Muscle layer of duodenum (tissue), 2 donors: ENCODE measurements around the gene FOS.
A peak's percentile ranks its signal among the peaks of the same experiment; 100 is the strongest.
"Not testable (repeated sequence)": the region's sequence is repeated elsewhere in the genome, so short reads cannot be mapped to it uniquely, and the experiment has no call there.

Experiments used
- H3K27ac ChIP-seq: one replicate; pipeline ENCODE4 v1.7.0; 2013; ENCODE audit warnings: mild to moderate bottlenecking, low read length
- H3K27me3 ChIP-seq: one replicate; pipeline ENCODE4 v1.7.0; 2013; ENCODE audit warnings: low read depth, mild to moderate bottlenecking, control low read depth, low read length
- H3K36me3 ChIP-seq, 2 donors: one replicate each; pipeline ENCODE4 v1.7.0; 2013; ENCODE audit warnings: low read length in 2 of 2, control low read depth in 1 of 2, mild to moderate bottlenecking in 1 of 2; ENCODE audit not compliant: insufficient read depth in 2 of 2, control insufficient read depth in 1 of 2
- H3K4me1 ChIP-seq, 2 donors: one replicate each; pipeline ENCODE4 v1.7.0; 2013; ENCODE audit warnings: low read length in 2 of 2, mild to moderate bottlenecking in 2 of 2, control low read depth in 1 of 2, moderate library complexity in 1 of 2; ENCODE audit not compliant: insufficient read depth in 2 of 2, control insufficient read depth in 1 of 2
- H3K4me3 ChIP-seq, 2 donors: one replicate each; pipeline ENCODE4 v1.7.0; 2013; ENCODE audit warnings: low read length in 2 of 2, low read depth in 1 of 2, mild to moderate bottlenecking in 1 of 2
- H3K9me3 ChIP-seq, 2 donors: one replicate each; pipeline ENCODE4 v1.7.0; 2013; ENCODE audit warnings: low read length in 2 of 2, control low read depth in 1 of 2, mild to moderate bottlenecking in 1 of 2; ENCODE audit not compliant: control insufficient read depth in 1 of 2
- donor health status: healthy.

FOS gene

GRCh38 chr14:75298187-75298965 is 19.7 kb downstream of the FOS start:
- no peaks in the 10 kb centered on the region for H3K9me3 ChIP-seq
- peaks cover 0 to 12% of the 10 kb centered on the region in 2 donors for H3K36me3 ChIP-seq
- H3K4me1 ChIP-seq: peaks cover 7 to 14% of the 10 kb centered on the region in 2 donors
- H3K4me3 ChIP-seq: no peak overlapping the region
- H3K27ac ChIP-seq: peak overlapping the region; percentile 82
- H3K27me3 ChIP-seq: no peaks in the 10 kb centered on the region

- Histone ChIP-seq H3K4me3 (no peak overlapping the region), H3K27me3 (no peaks in the 10 kb centered on the region), H3K27ac (peak overlapping the region; percentile 82), H3K9me3 (no peaks in the 10 kb centered on the region), H3K36me3 (peaks cover 0 to 12% of the 10 kb centered on the region in 2 donors), H3K4me1 (peaks cover 7 to 14% of the 10 kb centered on the region in 2 donors)
Observed at GRCh38 chr14:75299059-75299458, 20.4 kb downstream of the FOS start.

DNA sequence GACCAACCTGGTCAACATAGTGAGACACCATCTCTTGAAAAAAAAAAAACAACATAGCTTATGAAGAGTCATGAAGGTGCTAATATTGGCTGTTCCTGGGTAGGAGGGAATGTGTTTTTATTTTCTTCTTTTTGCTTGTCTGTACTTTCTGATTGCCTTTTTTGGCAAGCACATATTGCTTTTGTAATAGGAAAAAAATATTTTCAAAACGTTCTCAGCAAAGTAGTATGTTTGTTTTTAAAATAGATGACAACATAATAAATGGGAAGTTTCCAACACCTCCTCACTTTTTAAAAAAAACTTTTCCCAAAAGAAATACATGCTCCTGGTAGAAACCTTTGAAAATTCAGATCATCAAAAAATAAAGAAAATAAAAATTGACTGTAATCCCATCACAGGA is 20.9 kb downstream of the FOS start:
- Histone ChIP-seq H3K27ac (peak overlapping the region; percentile 82), H3K36me3 (peaks cover 0 to 9% of the 10 kb centered on the region in 2 donors), H3K4me1 (peaks cover 6 to 14% of the 10 kb centered on the region in 2 donors), H3K4me3 (no peak overlapping the region), H3K9me3 (no peaks in the 10 kb centered on the region), H3K27me3 (no peaks in the 10 kb centered on the region)

DNA sequence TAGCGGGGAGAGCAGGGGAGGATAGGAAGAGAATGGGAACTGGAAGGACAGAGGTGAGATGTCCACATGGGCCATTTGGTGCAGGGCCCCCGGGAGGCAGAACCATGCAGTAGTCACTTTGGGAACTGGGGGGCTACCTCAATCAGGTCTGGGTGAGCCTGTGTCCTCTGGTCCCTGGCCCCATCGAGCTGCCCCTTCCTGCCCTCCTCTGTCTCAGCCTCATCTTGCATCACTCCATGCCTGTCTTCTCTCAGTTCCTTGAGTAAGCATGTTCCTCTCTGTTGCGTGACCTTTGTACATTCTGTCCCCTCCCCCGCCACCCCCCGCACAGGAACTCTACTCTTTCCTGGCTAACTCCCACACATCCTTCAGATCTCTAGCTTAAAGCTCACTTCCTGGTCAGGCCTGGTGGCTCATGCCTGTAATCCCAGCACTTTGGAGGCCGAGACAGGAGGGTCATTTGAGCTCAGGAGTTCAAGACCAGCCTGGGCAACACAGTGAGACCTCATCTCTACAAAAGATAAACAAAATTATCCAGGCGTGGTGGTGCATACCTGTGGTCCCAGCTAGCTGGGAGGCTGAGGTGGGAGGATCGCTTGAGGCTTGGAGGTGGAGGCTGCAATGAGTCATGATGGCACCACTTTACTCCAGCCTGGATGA is 23.2 kb downstream of the FOS start:
- Histone ChIP-seq H3K36me3 (no peaks in the 10 kb centered on the region), H3K27me3 (no peaks in the 10 kb centered on the region), H3K4me3 (no peak overlapping the region)

GRCh38 chr14:75303381-75303789 is 24.8 kb downstream of the FOS start:
- no peaks in the 10 kb centered on the region for H3K27me3 ChIP-seq
- H3K9me3 ChIP-seq: no peaks in the 10 kb centered on the region
- no peak overlapping the region for H3K4me3 ChIP-seq
- H3K4me1 ChIP-seq: peaks cover 6 to 9% of the 10 kb centered on the region in 2 donors
- H3K36me3 ChIP-seq: no peaks in the 10 kb centered on the region
- no peak overlapping the region for H3K27ac ChIP-seq

More for the DNA sequence above, 23.2 kb downstream of the FOS start:
- no peaks in the 10 kb centered on the region for H3K9me3 ChIP-seq
- no peak overlapping the region for H3K27ac ChIP-seq
- peaks cover 0 to 7% of the 10 kb centered on the region in 2 donors for H3K4me1 ChIP-seq

GRCh38 chr14:75306410-75306809 is 27.8 kb downstream of the FOS start:
- H3K36me3 ChIP-seq, H3K27ac ChIP-seq, H3K9me3 ChIP-seq, H3K27me3 ChIP-seq, H3K4me3 ChIP-seq: not testable (repeated sequence)
- peaks cover 0 to 20% of the 10 kb centered on the region in 2 donors for H3K4me1 ChIP-seq

DNA sequence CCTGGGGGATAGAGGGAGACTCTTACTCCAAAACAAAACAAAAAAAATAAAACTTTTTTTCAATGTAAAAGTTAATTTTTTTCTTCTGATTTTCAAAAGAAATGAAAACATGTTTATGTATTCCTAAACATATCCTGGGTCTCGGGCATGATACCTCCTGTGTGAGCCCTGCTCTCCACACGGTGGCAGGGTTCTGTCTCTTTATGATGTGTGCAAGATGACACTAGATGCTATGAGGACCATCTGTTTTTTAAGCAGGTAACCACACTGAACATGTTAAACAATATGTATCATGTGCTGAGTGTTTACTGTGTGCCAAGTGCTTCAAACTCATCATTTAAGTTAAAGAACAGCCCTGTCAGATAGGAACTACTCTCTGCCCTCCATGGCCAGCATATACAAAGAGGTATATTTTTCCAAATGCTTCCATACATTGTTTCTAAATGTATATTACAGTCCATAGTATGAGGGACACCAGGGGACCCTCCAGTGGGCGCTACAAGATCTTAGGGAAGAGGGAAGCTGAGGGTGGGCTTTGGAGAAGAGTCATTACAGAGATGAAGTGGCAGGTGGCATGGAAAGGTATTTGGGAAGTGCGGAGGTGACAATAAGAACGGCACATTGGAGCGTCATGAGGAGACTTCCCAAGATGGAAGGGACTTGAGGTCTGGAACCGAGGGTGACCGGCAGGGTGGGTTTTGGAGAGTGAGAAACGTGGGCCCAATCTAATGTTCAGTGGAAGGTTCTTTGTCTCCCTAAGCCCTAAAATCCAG is 28.5 kb downstream of the FOS start:
- Histone ChIP-seq H3K4me1 (peaks cover 0 to 22% of the 10 kb centered on the region in 2 donors), H3K4me3 (no peak overlapping the region), H3K36me3 (no peaks in the 10 kb centered on the region), H3K27me3 (no peaks in the 10 kb centered on the region), H3K9me3 (no peaks in the 10 kb centered on the region), H3K27ac (no peak overlapping the region)

DNA sequence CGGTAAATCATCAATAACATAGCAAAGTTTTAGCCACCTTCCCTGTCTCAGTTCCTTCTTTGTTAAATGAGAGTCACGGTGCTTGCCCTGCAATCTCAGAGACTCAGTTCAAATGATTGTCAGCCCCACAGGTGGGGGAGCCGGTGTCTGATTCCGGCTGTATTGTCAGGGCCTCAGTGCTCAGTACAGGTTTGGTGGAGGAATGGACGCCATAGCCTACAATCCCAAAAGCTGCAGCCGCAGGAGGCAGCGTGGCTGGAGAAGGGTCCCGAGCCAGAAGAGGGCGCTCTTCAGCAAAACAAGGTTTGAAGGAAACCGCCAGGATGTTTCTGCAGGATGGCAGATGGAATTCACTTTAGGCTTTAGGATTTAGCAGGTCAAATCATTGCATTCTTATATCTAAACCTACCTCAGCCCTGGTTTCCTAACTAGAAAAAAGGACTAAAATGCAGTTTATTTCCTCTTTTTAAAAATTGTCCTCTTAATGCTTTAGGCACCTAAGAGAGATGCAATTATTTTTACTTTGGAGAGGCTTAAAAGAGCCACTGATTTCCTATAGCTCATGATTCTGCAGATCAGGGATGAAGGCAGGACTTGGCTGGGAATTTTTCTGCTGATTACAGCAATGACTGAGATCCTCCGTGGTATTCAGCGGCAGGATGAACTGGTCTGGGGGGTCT is 29.2 kb downstream of the FOS start:
- peaks cover 0 to 22% of the 10 kb centered on the region in 2 donors for H3K4me1 ChIP-seq
- H3K27me3 ChIP-seq: no peaks in the 10 kb centered on the region
- H3K9me3 ChIP-seq: no peaks in the 10 kb centered on the region
- no peak overlapping the region for H3K4me3 ChIP-seq
- H3K27ac ChIP-seq: no peak overlapping the region
- no peaks in the 10 kb centered on the region for H3K36me3 ChIP-seq

DNA sequence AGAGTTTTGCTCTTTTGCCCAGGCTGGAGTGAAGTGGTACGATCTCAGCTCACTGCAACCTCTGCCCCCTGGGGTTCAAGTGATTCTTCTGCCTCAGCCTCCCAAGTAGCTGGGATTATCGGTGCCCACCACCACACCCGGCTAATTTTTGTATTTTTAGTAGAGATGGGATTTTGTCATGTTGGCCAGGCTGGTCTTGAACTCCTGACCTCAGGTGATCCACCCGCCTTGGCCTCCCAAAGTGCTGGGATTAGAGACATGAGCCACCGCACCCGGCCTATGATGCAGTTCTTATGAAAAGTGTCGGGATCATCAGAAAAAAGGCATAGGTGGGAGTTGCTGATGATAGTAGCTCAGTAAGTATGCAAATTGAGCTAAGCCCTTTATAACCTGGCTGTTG is 30.4 kb downstream of the FOS start:
- not testable (repeated sequence) for H3K27ac ChIP-seq, H3K36me3 ChIP-seq, H3K9me3 ChIP-seq, H3K4me3 ChIP-seq, H3K27me3 ChIP-seq
- H3K4me1 ChIP-seq: peaks cover 0 to 22% of the 10 kb centered on the region in 2 donors

DNA sequence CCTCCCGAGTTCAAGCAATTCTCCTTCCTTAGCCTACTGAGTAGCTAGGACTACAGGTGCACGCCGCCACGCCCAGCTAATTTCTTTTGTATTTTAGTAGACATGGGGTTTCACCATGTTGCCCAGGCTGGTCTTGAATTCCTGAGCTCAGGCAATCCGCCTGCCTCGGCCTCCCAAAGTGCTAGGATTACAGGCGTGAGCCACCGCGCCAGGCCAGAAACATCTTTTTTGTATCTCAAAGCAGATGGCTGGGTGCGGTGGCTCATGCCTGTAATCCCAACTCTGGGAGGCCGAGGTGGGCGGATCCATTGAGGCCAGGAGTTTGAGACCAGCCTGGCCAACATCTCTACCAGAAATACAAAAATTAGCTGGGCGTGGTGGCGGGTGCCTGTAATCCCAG is 30.9 kb downstream of the FOS start:
- not testable (repeated sequence) for H3K36me3 ChIP-seq, H3K27me3 ChIP-seq, H3K9me3 ChIP-seq, H3K4me3 ChIP-seq, H3K27ac ChIP-seq
- H3K4me1 ChIP-seq: peaks cover 0 to 22% of the 10 kb centered on the region in 2 donors
